Stomach smooth muscle (tissue), 2 donors: Measurements from ENCODE around the gene SNCB.
"Not testable (repeated sequence)": the region's sequence is repeated elsewhere in the genome, so short reads cannot be mapped to it uniquely, and the experiment has no call there.

Experiments used
- H3K27ac ChIP-seq: one replicate; pipeline ENCODE4 v1.7.0; 2013; ENCODE audit warnings: mild to moderate bottlenecking, low read length, inconsistent platforms
- H3K27me3 ChIP-seq, 2 donors: one replicate each; pipeline ENCODE4 v1.7.0; 2013; ENCODE audit warnings: low read length in 2 of 2; ENCODE audit not compliant: insufficient read depth in 2 of 2, control insufficient read depth in 1 of 2
- H3K36me3 ChIP-seq, 2 donors: one replicate each; pipeline ENCODE4 v1.7.0; 2013; ENCODE audit warnings: low read length in 2 of 2; ENCODE audit not compliant: control insufficient read depth in 2 of 2, insufficient read depth in 2 of 2
- H3K4me1 ChIP-seq: one replicate; pipeline ENCODE4 v1.7.0; 2013; ENCODE audit warnings: low read length; ENCODE audit not compliant: control insufficient read depth, insufficient read depth
- H3K4me3 ChIP-seq, 2 donors: one replicate each; pipeline ENCODE4 v1.7.0; 2013; ENCODE audit warnings: low read length in 2 of 2
- H3K9ac ChIP-seq, 2 donors: one replicate each; pipeline ENCODE4 v1.7.0; 2013; ENCODE audit warnings: low read length in 2 of 2, mild to moderate bottlenecking in 1 of 2
- H3K9me3 ChIP-seq, 2 donors: one replicate each; pipeline ENCODE4 v1.7.0; 2013; ENCODE audit warnings: low read length in 2 of 2; ENCODE audit not compliant: control insufficient read depth in 2 of 2
- donor health status: healthy.
- donor health status: Pancreatic carcinoma.

Gene SNCB

DNA sequence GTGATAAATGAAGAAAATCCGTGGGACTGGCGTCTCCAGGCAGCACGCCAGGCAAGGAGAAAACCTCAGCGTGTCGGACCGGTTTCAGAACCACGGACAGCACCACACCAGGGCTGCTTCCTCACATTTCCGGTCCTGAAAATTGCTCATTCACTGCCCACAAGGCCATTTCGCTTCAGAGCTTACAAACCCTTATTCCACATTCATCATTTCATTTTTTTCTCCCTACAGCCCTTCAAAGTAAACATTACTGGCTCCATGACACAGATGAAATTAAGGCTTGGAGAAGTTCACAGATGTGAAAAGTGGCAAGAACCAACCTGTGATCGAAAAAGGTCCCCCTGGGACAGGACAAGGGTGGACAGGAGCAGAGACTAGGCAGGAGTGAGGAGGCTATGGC is 18.9 kb downstream of the SNCB start:
- H3K27ac ChIP-seq = no peak overlapping the region
- peaks cover 10% of the 10 kb centered on the region for H3K4me1 ChIP-seq
- H3K9ac ChIP-seq = no peak overlapping the region
- H3K9me3 ChIP-seq = no peaks in the 10 kb centered on the region
- peaks cover 12 to 16% of the 10 kb centered on the region in 2 donors for H3K27me3 ChIP-seq
- no peak overlapping the region for H3K4me3 ChIP-seq
- no peaks in the 10 kb centered on the region for H3K36me3 ChIP-seq

DNA sequence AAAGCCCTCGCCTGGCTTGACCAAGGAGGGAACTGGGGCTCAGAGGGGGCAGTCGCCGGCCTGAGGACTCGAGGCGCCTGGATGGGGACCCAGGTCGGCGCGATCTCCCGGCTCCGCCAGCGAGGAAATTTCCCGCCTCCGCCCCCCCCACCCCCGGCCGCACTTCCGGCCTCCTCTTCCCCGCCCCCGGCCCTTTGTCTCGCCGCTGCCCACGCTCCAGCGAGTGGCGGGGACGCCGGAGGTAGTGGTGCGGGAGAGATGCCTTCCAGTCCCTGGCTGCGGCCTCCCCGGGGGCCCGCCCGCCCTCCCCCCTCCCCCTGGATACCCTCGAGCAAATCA is 19.9 kb downstream of the SNCB start:
- H3K36me3 ChIP-seq = no peaks in the 10 kb centered on the region
- no peak overlapping the region for H3K9ac ChIP-seq
- peaks cover 10% of the 10 kb centered on the region for H3K4me1 ChIP-seq
- H3K9me3 ChIP-seq = no peaks in the 10 kb centered on the region
- peak overlapping the region; percentile 43 to 68 for H3K4me3 ChIP-seq
- peaks cover 10 to 14% of the 10 kb centered on the region in 2 donors for H3K27me3 ChIP-seq
- H3K27ac ChIP-seq = no peak overlapping the region

DNA sequence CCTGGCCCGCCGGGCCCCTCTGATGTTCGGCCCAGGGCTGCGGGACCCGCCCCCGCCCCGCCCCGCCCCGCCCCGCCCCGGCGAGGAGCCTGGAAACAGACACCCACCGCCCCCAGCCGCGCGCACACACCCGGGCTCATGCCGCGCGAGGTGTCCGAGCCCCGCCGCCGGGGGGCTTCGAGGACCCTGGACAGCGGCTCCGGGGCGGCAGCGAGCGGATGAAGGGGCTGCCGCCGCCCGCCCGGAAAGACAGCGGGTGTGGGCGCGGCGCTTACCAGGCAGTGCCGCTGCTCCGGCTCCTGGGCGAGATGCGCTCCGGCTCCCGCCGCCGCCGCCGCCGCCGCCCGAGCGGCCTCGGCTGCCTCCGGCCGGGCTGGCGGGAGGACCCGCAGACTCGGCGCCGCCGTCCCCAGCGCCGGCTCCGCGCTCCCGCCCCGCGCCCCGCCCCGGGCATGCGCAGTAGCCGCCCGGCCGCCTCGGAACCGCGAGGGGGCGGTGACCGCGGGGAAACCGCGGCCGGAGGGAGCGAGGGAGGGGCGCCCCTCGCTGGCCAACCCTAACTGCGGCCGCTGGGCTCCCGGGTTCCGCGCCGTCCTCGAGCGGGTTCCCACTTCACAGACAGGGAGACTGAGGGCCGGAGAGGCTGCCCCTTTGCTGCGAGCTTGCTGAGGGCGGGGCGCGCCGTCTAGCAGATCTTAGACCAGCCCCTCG is 20.5 kb downstream of the SNCB start, which contains the start of gene GPRIN1:
TSS of gene GPRIN1 (minus strand) at position 433 of the 711 bp plus-strand sequence. CDS start 10,322 bp downstream, outside the sequence.
- Histone ChIP-seq H3K27ac (no peak within 1 kb of the TSS), H3K36me3 (no peaks in the 10 kb centered on the region), H3K9ac (no peak within 1 kb of the TSS), H3K27me3 (peaks cover 7 to 14% of the 10 kb centered on the region in 2 donors), H3K9me3 (no peaks in the 10 kb centered on the region), H3K4me1 (peaks cover 10% of the 10 kb centered on the region), H3K4me3 (peak within 1 kb of the TSS; percentile 43 to 68)

DNA sequence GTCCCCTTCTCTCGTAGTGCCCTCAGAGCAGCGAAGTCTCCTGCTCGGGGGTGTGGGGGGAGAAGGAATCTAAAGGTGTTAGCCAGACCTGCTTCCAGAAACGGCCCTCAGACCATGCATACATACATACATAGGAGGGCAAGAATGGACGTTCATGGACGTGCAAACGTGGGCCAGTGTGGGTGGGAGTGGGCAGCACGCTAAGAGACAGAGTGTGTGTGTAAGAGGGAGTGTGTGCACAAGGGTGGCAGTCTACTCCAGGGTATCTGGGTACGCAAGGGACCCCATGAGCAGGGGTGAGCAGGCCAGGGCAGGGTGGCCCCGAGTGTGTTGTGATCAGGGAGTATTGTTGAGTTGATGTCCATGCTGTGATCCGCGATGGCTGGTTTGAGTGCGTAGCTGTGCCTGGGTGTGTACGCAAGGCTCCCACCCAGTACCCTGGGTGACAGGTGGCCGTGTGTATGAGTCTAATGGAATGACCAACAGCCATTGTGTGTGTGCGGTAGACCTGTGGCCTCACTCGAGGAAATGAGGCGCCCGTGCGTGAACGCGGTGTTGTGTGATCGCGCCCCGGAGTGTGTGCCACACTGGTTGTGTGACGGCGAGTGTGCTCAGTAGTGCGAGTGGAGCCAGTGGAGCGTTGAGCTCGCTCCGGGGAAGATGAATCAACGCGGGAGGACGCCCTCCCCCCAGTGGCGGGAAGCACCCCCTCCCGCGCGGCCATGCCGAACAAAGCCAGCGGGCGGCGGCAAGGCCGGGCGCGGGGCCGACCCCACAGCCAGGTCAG is 21.2 kb downstream of the SNCB start:
- H3K27me3 ChIP-seq = peaks cover 7 to 14% of the 10 kb centered on the region in 2 donors
- H3K36me3 ChIP-seq = no peaks in the 10 kb centered on the region
- peak overlapping the region; percentile 23 to 52 for H3K4me3 ChIP-seq
- no peaks in the 10 kb centered on the region for H3K9me3 ChIP-seq
- H3K4me1 ChIP-seq = peaks cover 9% of the 10 kb centered on the region
- no peak overlapping the region for H3K9ac ChIP-seq
- no peak overlapping the region for H3K27ac ChIP-seq

DNA sequence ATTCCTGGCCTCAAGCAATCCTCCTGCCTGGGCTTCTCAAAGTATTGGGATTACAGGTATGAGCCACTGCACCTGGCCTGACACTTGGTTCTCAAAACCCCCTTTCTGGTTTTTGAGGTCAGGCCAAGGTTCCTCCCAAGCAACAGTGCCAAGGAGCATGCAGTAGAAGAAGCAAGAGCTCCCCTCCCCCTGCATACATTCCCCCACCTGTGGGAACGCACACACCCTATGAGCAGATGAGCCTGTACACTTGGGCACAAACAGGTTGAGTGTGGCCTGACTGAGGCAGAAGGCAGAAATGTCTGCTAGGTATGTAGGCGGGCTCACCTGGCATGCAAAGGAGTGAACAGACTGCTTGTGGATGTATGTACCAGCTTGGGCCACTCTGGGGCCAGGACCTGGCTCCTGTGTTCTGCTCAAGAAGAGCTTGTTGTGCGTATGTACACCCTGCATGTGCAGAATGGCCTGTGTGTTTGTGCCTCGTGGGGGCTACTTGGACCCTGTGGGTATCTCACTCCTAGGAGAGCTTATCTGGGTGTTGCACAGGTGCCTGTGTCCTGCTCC is 22.1 kb downstream of the SNCB start:
- H3K4me1 ChIP-seq = peaks cover 6% of the 10 kb centered on the region
- H3K27me3 ChIP-seq = peaks cover 7 to 14% of the 10 kb centered on the region in 2 donors
- H3K36me3 ChIP-seq = no peaks in the 10 kb centered on the region
- no peaks in the 10 kb centered on the region for H3K9me3 ChIP-seq
- H3K4me3 ChIP-seq = no peak overlapping the region
- no peak overlapping the region for H3K27ac ChIP-seq
- no peak overlapping the region for H3K9ac ChIP-seq

DNA sequence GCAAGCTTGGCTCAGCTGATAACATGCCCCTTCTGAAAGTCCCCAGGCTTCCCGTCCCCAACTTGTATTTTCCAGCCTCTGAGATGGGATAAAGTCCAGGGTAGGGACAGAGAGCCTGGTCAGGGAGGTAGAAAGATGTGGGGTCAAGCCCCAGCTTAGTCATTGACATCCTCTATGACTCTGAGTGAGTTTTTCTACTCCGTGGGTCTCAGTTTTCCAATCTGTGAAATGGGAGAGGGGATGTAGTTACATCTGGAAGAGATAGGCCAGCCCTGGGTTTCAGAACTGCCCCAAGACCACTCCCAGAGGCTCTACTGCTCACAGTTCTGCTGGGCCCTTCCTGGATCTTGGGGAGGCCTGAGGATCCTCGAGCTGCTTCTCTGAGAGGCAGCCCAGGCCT is 23.5 kb downstream of the SNCB start:
- Histone ChIP-seq H3K4me1 (peaks cover 6% of the 10 kb centered on the region), H3K27me3 (peaks cover 4 to 11% of the 10 kb centered on the region in 2 donors), H3K36me3 (no peaks in the 10 kb centered on the region), H3K9me3 (no peaks in the 10 kb centered on the region), H3K4me3 (no peak overlapping the region), H3K27ac (no peak overlapping the region), H3K9ac (no peak overlapping the region)

DNA sequence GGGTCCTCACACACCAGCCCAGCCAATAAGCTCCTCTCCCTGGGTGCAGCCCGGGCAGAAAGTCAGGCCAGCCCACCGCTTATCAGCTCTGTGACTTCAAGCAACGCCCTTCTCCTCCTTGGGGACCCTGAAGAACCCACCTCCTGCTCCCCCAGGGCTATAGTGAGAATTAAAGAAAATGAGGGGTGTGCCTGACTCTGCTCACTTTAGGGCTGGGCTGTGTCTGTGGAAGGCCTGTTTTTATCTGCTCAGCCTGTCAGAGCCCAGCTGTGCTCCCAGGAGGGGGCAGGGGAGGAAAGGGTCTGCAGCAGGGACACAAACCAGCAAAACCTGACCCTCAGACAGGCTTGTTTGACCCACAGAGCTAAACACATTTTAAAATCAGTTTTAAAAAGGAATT is 24.3 kb downstream of the SNCB start:
- Histone ChIP-seq H3K9ac (no peak overlapping the region), H3K36me3 (no peaks in the 10 kb centered on the region), H3K27ac (no peak overlapping the region), H3K4me3 (no peak overlapping the region), H3K4me1 (peaks cover 6% of the 10 kb centered on the region), H3K27me3 (peaks cover 4 to 11% of the 10 kb centered on the region in 2 donors), H3K9me3 (no peaks in the 10 kb centered on the region)

DNA sequence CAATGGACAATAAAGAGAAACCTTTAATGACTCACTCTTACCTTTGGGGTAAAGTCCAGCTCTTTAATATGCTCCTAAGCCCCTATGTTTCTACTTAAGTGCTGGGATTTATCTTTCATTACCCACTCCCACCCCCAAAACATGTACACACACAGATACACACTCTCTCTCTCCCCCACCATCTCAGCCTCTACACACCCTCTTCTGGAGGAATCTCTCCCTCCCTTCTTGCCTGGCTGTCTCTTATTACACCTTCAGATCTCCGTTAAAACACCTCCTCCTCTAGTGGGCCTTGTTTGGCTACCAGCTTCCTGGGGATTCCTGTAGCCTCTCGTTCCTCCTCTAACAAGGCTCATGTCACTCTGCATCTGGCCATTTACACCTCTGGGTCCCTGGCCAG is 27.2 kb downstream of the SNCB start:
- Histone ChIP-seq H3K27me3 (peaks cover 0 to 2% of the 10 kb centered on the region in 2 donors), H3K36me3 (no peaks in the 10 kb centered on the region), H3K9me3 (no peaks in the 10 kb centered on the region), H3K4me1 (no peaks in the 10 kb centered on the region), H3K27ac (no peak overlapping the region), H3K9ac (no peak overlapping the region), H3K4me3 (no peak overlapping the region)

DNA sequence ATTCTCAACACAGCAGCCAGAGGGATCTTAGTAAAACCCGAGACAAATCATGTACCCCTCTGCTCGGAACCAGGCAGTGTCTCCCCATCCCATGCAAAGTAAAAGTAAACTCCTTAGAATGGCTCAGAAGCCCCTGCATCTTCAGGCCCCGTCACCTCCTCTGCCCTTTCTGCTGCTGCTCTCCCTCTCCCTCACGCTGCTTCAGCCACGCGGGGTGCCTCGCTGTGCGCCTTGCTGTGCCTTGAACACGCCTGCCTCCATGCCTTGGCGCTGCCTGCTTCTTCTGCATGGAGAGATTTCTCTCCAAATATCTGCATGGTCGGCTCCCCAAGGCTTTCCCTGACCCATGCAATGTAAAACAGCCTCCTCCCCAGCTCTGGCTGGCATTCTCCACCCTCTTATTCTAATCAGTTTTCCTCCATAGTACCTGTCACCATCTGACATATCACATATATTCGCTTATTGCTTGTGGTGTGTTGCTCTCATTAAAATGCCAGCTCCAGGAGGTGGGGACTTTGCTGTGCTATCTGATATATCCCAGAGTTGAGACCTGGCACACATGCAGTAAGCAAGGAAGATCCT is 28.3 kb downstream of the SNCB start:
- peaks cover 4% of the 10 kb centered on the region for H3K4me1 ChIP-seq
- H3K9ac ChIP-seq = no peak overlapping the region
- no peak overlapping the region for H3K4me3 ChIP-seq
- no peaks in the 10 kb centered on the region for H3K36me3 ChIP-seq
- peaks cover 2% of the 10 kb centered on the region in 2 donors for H3K27me3 ChIP-seq
- no peaks in the 10 kb centered on the region for H3K9me3 ChIP-seq
- H3K27ac ChIP-seq = no peak overlapping the region

DNA sequence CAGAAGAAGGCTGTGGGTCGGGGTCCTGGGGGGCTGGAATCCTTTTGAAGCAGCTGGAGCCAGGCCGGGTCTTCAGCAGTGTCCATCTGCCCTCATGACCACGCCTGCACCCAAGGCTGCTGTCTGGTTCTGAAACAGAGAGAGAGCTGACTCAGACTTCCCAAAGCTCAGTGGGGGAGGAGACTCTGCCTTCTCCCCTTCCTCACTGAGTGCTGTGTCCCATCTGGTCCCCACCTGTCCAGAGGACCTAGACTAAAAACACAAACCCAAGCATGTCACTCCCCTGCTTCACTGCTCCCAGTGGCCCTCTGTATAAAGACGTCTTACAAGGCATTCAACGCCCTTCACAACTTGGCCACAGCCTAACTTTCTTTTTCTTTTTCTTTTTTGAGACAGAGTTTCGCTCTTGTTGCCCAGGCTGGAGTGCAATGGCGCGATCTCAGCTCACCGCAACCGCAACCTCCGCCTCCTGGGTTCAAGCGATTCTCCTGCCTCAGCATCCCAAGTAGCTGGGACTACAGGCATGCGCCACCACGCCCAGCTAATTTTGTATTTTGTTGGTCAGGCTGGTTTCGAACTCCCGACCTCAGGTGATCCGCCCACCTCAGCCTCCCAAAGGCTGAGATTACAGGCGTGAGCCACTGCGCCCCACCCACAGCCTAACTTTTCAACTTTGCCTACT is 30.4 kb downstream of the SNCB start:
- not testable (repeated sequence) for H3K9ac ChIP-seq, H3K4me1 ChIP-seq, H3K9me3 ChIP-seq

More for the DNA sequence above, 30.4 kb downstream of the SNCB start:
- not testable (repeated sequence) for H3K27ac ChIP-seq, H3K36me3 ChIP-seq, H3K27me3 ChIP-seq, H3K4me3 ChIP-seq
